ENCODE data around the gene ADAMTS14.

- TF ChIP-seq POLR2A (IDR thresholded peaks at IDR 0.05) (no peak), CTCF (IDR thresholded peaks at IDR 0.05) (no peak)
Measured at GRCh38 chr10:70784016-70784415, 111.7 kb downstream of the ADAMTS14 start.

Data from body of pancreas (tissue), 4 donors.